Cardiac septum (tissue), 1 donor: ENCODE results near the gene B3GNT2. TPM values are rescaled to one million over a fixed set of nuclear protein-coding genes. Genes with fewer than 3 reads are reported as not detected.
A peak's percentile ranks its signal among the peaks of the same experiment; 100 is the strongest.
"Not testable (repeated sequence)": the region's sequence is repeated elsewhere in the genome, so short reads cannot be mapped to it uniquely, and the experiment has no call there.

Experiments
- DNase-seq: peaks from one replicate; pipeline ENCODE4 v3.0.0-alpha.2; 2020; ENCODE audit warnings: low spot score
- intact Hi-C: fragments of 100-400 bp; cut with DNase I; formaldehyde crosslinking; loops from one replicate; pipeline ENCODE4 v1.14.0; 2022
- total RNA-seq: library from RNA; stranded (reverse); fragmentation: NEBNext Ultra II Directional; extraction: Animal tissue kit (Norgen Biotek cat#: 25700); gene quantifications from one replicate; pipeline ENCODE4 v1.2.1, GENCODE V29; 2021
- donor health status: DM: no; HTN: no; CAD: no.

The B3GNT2 gene
- total RNA-seq, 1 donor from 2014 or later = 31.2 TPM

- intact Hi-C loops = no loop called here
- DNase-seq = no peak
Measured at GRCh38 chr2:62181843-62182242, 14.1 kb upstream of the B3GNT2 start.

GRCh38 chr2:62184512-62185230, 11.2 kb upstream of the B3GNT2 start:
- DNase-seq = no peak
- intact Hi-C loops = loop anchor here (5.0 kb wide), 1 partner anchor 32 kb away; no protein-coding TSS in a partner anchor

- intact Hi-C loops = loop anchor here (5.0 kb wide), 1 partner anchor 33 kb away; no protein-coding TSS in a partner anchor
- no peak for DNase-seq
Measured at GRCh38 chr2:62185475-62186155, 10.3 kb upstream of the B3GNT2 start.

GRCh38 chr2:62186156-62186905, 9.6 kb upstream of the B3GNT2 start:
- no peak for DNase-seq
- intact Hi-C loops = loop anchor here (5.0 kb wide), 1 partner anchor 34 kb away; no protein-coding TSS in a partner anchor

- intact Hi-C loops = loop anchor here (5.0 kb wide), 1 partner anchor 35 kb away; no protein-coding TSS in a partner anchor
- no peak for DNase-seq
Measured at GRCh38 chr2:62187246-62187645, 8.7 kb upstream of the B3GNT2 start.

GRCh38 chr2:62188416-62188815, 7.5 kb upstream of the B3GNT2 start:
- DNase-seq = no peak
- intact Hi-C loops = loop anchor here (5.0 kb wide), 1 partner anchor 36 kb away; no protein-coding TSS in a partner anchor

- intact Hi-C loops = loop anchor here (5.0 kb wide), 1 partner anchor 37 kb away; no protein-coding TSS in a partner anchor
- no peak for DNase-seq
Measured at GRCh38 chr2:62189196-62189595, 6.7 kb upstream of the B3GNT2 start.

GRCh38 chr2:62192811-62193210, 3.1 kb upstream of the B3GNT2 start:
- DNase-seq = no peak
- intact Hi-C loops = no loop called here

GRCh38 chr2:62194558-62195420, 1.1 kb upstream of the B3GNT2 start:
- DNase-seq = no peak

GRCh38 chr2:62196278-62196901, 475 bp downstream of the B3GNT2 start:
- peak; percentile 89 for DNase-seq
- intact Hi-C loops = loop anchor here (2.0 to 5.0 kb wide), 6 partner anchors 96 to 274 kb away; no protein-coding TSS in a partner anchor

More at GRCh38 chr2:62194558-62195420, 1.1 kb upstream of the B3GNT2 start:
- intact Hi-C loops = loop anchor here (5.0 kb wide), 4 partner anchors 148 to 272 kb away; no protein-coding TSS in a partner anchor

GRCh38 chr2:62197011-62197924, 1.4 kb downstream of the B3GNT2 start:
- DNase-seq = peak; percentile 82
- intact Hi-C loops = loop anchor here (2.0 to 5.0 kb wide), 6 partner anchors 96 to 275 kb away; no protein-coding TSS in a partner anchor

- no peak for DNase-seq
- intact Hi-C loops = loop anchor here (2.0 to 5.0 kb wide), 6 partner anchors 95 to 276 kb away; no protein-coding TSS in a partner anchor
Measured at GRCh38 chr2:62197925-62198633, 2.2 kb downstream of the B3GNT2 start.

- not testable (repeated sequence) for DNase-seq
- intact Hi-C loops = loop anchor here (5.0 kb wide), 4 partner anchors 143 to 277 kb away; no protein-coding TSS in a partner anchor
Measured at GRCh38 chr2:62198854-62199253, 2.9 kb downstream of the B3GNT2 start.

GRCh38 chr2:62199392-62200125, 3.6 kb downstream of the B3GNT2 start:
- DNase-seq = no peak
- intact Hi-C loops = loop anchor here (5.0 kb wide), 4 partner anchors 143 to 277 kb away; no protein-coding TSS in a partner anchor

- intact Hi-C loops = no loop called here
- no peak for DNase-seq
Measured at GRCh38 chr2:62200291-62200841, 4.5 kb downstream of the B3GNT2 start.
